IPS DF 6.9 (cell line): ENCODE data around the gene RPL3.

Experiments used
- DNase-seq: peaks from one replicate; pipeline ENCODE4 v3.0.0-alpha.2; 2013; ENCODE audit warnings: low read depth, low spot score
- H3K27ac ChIP-seq: one replicate; pipeline ENCODE4 v1.5.1; 2013; ENCODE audit warnings: low read length, control low read depth
- H3K27me3 ChIP-seq: 2 replicates; pipeline ENCODE4 v1.6.1; 2013; ENCODE audit warnings: mild to moderate bottlenecking, low read length; ENCODE audit not compliant: control insufficient read depth, insufficient read depth
- H3K36me3 ChIP-seq: 2 replicates; pipeline ENCODE4 v1.6.1; 2013; ENCODE audit warnings: low read length; ENCODE audit not compliant: control insufficient read depth, insufficient read depth
- H3K4me1 ChIP-seq: 2 replicates; pipeline ENCODE4 v1.6.1; 2013; ENCODE audit warnings: low read length; ENCODE audit not compliant: control insufficient read depth, insufficient read depth
- H3K4me3 ChIP-seq: 2 replicates; pipeline ENCODE4 v1.5.1; 2013; ENCODE audit warnings: mild to moderate bottlenecking, low read length
- H3K9me3 ChIP-seq: 2 replicates; pipeline ENCODE4 v1.6.1; 2013; ENCODE audit warnings: low read length, inconsistent platforms; ENCODE audit not compliant: control insufficient read depth, insufficient read depth
- WGBS: extraction: QIAGEN DNeasy Blood & Tissue Kit; methylation state at CpG from one replicate; pipeline ENCODE4 v1.1.7; 2013; ENCODE audit warnings: mixed read lengths, missing lambda C conversion rate; ENCODE audit not compliant: insufficient read length, insufficient coverage; 5-methylcytosine and 5-hydroxymethylcytosine counted together

Gene RPL3

DNA sequence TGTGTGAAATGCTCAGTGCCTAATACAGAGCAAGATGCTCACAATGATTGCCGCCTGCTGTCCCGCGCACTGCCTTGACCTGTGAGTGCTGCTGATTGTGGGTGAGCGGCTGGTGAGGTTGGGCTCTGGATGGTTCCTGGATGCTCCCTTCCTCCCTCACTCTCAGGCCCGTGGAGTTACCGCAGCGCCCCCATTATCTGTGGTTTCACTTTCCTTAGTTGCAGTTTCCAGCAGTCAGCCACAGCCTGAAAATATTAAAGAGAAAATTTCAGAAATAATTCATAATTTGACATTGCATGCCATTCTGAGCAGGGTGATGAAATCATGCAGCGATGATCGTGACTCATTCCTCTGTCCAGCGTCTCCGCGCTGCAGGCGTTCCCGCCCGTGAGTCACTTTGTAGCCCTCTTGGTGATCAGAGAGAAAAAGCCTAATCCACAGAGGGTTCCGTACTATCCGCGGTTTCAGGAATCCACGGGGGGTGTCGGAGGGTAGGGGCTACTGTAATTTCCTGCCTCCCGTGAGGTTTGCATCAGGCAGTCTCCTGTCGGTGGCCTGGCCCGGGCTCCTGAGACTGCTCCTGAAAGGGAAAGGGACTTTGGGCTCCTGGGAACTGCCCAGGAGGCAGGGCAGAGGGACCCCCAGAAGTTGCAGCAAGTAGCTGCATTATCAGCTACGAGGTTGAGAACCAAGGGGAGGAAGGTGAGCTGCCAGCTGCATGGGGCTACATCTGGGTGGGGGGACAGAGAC lies 10.6 kb downstream of the RPL3 start:
- Histone ChIP-seq H3K4me3 (no peak overlapping the region), H3K9me3 (no peaks in the 10 kb centered on the region), H3K36me3 (peaks cover 20% of the 10 kb centered on the region), H3K27ac (no peak overlapping the region), H3K27me3 (no peaks in the 10 kb centered on the region), H3K4me1 (peaks cover 6% of the 10 kb centered on the region)
- WGBS = no CpG with 5 or more reads among the region's 24 CpGs
- DNase-seq = no peak

DNA sequence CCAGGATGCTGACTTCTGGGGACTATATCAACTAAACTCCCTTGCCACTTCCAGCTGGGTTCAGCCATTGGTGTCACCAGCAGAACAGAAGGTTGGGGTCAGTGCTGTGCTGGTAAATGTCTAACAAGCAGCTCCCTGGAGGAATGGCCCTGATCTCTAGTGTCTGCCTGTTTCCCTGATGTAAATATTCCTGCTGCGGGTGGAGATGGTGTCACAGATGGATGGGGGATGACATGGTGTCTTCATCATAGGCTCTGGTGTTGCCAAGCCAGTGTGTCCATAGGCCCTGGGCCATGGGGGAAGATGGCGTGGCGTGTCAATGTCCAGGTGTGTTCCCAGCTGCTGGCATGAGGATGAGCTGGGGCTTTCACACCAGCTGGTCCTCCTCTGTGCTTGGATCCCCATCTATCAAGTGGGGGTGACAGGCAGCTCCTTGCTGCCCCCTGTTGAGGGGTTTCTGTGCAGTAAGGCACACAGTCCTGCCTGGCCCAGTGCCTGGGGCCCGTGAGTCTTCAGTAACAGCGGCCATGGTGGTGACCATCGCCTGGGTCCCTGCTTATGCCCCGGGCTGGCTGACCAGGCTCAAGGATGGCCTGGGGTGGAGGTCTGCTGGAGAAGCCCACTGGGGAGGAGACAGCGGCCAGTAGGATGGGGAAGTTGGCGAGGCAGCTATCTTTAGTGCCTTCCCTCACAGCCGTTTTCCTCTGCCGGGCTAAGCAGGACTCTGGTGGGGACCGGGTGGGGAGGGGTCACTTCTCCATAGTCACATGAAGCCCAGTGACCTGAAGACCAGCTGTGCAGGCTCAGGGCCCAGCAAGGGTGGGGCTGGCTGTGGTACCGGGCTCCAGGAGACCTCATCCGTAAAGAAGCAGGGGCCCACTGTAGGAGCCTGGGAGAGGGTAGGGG lies 12.7 kb downstream of the RPL3 start:
- Histone ChIP-seq H3K4me3 (no peak overlapping the region), H3K9me3 (no peaks in the 10 kb centered on the region; the same call in 1 of the 2 replicates), H3K4me1 (peaks cover 6% of the 10 kb centered on the region), H3K36me3 (peaks cover under 1% of the 10 kb centered on the region; the same call in 1 of the 2 replicates), H3K27me3 (no peaks in the 10 kb centered on the region), H3K27ac (no peak overlapping the region)
- no peak for DNase-seq
- no CpG with 5 or more reads among the region's 14 CpGs for WGBS

DNA sequence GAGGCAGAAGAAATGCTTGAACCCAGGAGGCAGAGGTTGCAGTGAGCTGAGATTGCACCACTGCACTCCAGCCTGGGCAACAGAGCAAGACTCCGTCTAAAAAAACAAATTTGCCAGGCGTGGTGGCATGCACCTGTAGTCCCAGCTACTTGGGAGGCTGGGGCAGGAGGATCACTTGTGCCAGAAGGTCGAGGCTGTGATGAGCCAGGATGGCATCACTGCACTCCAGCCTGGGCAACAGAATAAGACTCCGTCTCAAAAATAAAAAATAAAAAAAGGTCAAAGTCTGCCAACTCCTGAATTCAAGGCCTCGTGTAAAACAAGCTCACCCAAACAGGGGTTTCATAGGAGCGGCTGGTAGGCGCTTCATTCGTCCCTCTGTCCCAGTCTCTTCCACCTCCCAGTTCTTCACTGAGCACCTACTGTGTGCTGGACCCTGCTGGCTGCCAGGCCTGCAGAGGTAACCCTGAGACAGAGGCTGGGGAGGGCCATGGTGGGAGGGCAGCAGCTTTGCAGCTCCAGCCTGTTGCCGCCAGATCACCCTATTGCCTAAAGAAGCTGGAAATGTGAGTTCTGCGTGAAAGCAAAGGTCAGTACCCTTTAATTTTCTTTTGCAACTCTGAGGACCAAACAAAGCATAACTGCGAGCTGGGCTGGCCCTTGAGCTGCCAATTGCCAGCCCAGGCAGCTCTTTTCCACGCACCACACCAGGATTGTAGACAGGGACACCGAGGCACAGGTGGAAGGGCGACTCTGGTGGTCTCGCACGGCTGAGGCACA lies 15.3 kb downstream of the RPL3 start:
- Histone ChIP-seq H3K27me3 (no peaks in the 10 kb centered on the region), H3K36me3 (no peaks in the 10 kb centered on the region; the same call in 1 of the 2 replicates), H3K4me1 (peaks cover 2% of the 10 kb centered on the region; the same call in 1 of the 2 replicates), H3K9me3 (no peaks in the 10 kb centered on the region; the same call in 1 of the 2 replicates), H3K4me3 (no peak overlapping the region), H3K27ac (no peak overlapping the region)
- no peak for DNase-seq
- no CpG with 5 or more reads among the region's 16 CpGs for WGBS

DNA sequence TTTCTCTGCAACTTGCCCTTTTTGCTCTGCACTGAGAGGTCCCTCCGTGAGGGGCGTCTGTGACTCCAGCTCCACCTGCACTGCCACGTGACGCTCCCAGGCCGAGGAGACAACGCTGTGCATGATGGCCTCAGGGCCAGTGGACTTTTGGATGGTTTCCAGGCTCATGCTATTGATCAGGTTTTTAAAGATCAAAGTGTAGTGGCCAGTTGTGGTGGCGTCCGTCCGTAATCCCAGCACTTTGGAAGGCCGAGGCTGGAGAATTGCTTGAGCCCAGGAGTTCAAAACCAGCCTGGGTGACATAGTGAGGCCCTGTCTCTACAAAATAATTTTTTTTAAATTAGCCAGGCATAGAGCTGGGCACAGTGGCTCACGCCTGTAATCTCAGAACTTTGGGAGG lies 16.1 kb downstream of the RPL3 start:
- H3K36me3 ChIP-seq = no peaks in the 10 kb centered on the region; the same call in 1 of the 2 replicates
- H3K27me3 ChIP-seq = no peaks in the 10 kb centered on the region
- no peaks in the 10 kb centered on the region; the same call in 1 of the 2 replicates for H3K4me1 ChIP-seq
- no peaks in the 10 kb centered on the region; the same call in 1 of the 2 replicates for H3K9me3 ChIP-seq
- H3K4me3 ChIP-seq = no peak overlapping the region
- H3K27ac ChIP-seq = no peak overlapping the region
- WGBS = no CpG with 5 or more reads among the region's 11 CpGs
- no peak for DNase-seq

DNA sequence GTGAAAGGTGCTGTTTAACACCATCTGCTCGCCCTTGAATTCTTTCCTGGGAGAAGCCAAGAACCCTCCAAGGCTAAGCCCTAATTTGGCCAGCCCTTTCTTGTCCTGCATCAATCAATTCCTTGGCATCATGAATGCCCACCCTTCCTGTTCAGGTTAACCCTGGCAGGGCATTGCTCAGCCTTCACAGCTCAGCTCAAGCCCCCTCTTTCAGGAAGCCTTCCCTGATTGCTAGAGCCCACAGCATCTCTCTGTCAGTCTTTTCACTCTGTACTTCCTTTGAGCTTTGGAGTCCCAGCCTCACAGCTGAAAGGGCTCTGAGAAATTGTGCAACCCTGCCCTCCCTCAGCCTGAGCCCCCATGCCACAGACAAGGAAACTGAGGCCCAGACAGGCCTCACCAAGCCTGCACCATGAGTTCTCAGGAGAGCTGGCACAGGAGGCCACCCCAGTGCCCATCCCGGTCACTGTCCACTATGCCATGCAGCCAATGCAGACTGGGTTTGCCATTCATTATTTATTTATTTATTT lies 16.9 kb downstream of the RPL3 start:
- no peak overlapping the region for H3K27ac ChIP-seq
- H3K36me3 ChIP-seq = no peaks in the 10 kb centered on the region; the same call in 1 of the 2 replicates
- no CpG with 5 or more reads among the region's 2 CpGs for WGBS
- no peaks in the 10 kb centered on the region; the same call in 1 of the 2 replicates for H3K9me3 ChIP-seq
- no peak overlapping the region for H3K4me3 ChIP-seq
- no peak for DNase-seq
- H3K27me3 ChIP-seq = no peaks in the 10 kb centered on the region
- H3K4me1 ChIP-seq = no peaks in the 10 kb centered on the region

DNA sequence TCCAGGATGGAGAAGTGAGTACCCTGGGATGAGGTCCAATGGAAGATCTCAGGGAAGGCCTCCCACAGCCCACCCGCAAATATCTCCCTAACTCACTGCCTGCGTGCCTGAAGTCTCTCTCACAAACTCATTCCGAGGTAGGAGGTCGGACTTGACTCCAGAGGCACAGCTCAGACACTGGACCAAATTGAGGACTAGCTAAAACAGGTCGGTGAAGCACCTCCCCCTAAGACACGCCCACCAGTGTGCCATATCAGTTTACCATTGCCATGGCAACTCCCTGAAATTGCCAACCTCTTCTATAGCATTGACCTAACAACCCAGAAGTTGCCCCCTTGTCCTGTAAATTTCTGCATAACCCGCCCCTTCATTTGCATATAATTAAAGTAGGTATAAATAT lies 17.5 kb downstream of the RPL3 start:
- Histone ChIP-seq H3K4me1 (peaks cover 2% of the 10 kb centered on the region; the same call in 1 of the 2 replicates), H3K27me3 (no peaks in the 10 kb centered on the region), H3K9me3 (no peaks in the 10 kb centered on the region; the same call in 1 of the 2 replicates), H3K27ac (no peak overlapping the region), H3K36me3 (no peaks in the 10 kb centered on the region; the same call in 1 of the 2 replicates), H3K4me3 (no peak overlapping the region)
- WGBS = no CpG with 5 or more reads among the region's 7 CpGs
- no peak for DNase-seq

DNA sequence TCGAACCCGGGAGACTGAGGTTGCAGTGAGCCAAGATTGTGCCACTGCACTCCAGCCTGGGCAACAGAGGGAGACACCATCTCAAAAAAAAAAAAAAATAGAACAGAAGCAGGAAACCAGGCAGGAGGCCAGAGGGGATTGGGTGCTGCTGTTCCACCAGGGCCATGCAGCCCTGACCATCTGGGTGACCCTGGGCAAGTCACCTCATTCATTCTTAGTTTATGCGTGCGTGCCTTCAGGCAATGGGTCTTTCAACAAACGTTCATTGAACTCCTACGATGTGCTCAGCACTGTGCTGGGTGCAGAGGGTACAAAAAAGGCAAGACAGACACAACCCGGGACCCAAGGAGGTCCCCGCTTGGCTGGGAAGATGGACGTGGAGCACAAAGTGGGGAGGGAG lies 18.3 kb downstream of the RPL3 start:
- Histone ChIP-seq H3K36me3 (no peaks in the 10 kb centered on the region; the same call in 1 of the 2 replicates), H3K4me1 (peaks cover 4% of the 10 kb centered on the region; the same call in 1 of the 2 replicates), H3K4me3 (no peak overlapping the region), H3K27me3 (no peaks in the 10 kb centered on the region), H3K9me3 (no peaks in the 10 kb centered on the region; the same call in 1 of the 2 replicates), H3K27ac (no peak overlapping the region)
- no peak for DNase-seq
- WGBS = no CpG with 5 or more reads among the region's 9 CpGs

DNA sequence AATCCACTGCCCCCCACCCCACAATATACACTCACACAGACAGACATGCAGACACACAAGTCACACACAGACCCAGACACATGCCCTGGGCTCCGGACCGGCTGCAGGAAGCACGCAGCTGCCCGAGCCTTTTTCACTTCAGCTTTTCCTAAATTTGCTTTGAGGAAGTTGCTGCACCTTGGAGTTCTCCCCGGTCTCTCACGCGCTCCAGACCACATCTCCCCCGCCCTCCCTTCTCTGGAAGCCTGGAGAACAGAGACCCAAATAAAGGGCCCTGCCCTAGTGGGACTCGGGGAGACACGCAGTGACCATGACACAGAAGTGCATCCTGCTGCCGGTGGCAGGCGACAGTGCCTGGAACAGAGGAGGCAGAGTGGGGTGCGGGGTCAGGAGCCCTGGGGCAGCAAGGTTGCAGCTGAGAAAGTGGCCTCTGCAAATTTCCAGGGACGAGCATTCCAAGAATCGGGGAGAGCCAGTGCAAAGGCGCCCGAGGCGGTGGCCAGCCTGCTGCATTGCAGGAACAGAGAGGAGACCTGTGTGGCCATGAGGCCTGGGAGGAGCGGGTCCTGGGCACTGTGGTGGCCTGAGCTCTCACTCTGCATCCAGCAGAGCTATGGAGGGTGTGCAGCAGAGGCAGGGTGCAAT lies 19.1 kb downstream of the RPL3 start:
- WGBS = no CpG with 5 or more reads among the region's 19 CpGs
- H3K36me3 ChIP-seq = no peaks in the 10 kb centered on the region; the same call in 1 of the 2 replicates
- peaks cover 4% of the 10 kb centered on the region; the same call in 1 of the 2 replicates for H3K4me1 ChIP-seq
- DNase-seq = no peak
- no peak overlapping the region for H3K4me3 ChIP-seq
- no peaks in the 10 kb centered on the region; the same call in 1 of the 2 replicates for H3K9me3 ChIP-seq
- no peak overlapping the region for H3K27ac ChIP-seq
- no peaks in the 10 kb centered on the region for H3K27me3 ChIP-seq

DNA sequence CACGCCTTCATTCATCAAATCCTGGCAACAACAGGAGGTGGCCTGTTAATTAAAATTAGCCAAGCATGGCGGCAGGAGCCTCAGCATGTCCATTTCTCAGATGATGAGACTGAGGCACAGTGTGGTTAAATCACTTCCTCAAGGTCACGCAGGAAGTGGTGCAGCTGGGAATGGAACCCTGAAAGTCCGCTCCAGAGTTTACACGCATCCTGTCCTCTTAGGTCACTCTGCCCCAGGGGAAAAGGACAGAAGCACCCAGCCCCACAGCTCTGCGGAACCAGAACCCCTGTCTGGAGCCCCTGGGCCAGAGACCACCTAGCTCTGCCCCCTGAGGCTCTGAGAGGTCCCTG lies 19.6 kb downstream of the RPL3 start:
- Histone ChIP-seq H3K4me1 (peaks cover 4% of the 10 kb centered on the region; the same call in 1 of the 2 replicates), H3K27me3 (no peaks in the 10 kb centered on the region), H3K4me3 (no peak overlapping the region), H3K27ac (no peak overlapping the region), H3K36me3 (no peaks in the 10 kb centered on the region; the same call in 1 of the 2 replicates), H3K9me3 (no peaks in the 10 kb centered on the region; the same call in 1 of the 2 replicates)
- no peak for DNase-seq
- WGBS = no CpG with 5 or more reads among the region's 6 CpGs
